Measurements from ENCODE around the gene SEMA3F.

The SEMA3F gene

GRCh38 chr3:50174517-50174895 lies 19.4 kb downstream of the SEMA3F start:
- peaks cover 9% of the 10 kb centered on the region; the same call in 1 of the 2 replicates for H3K27me3 ChIP-seq (ENCODE audit: insufficient read depth, low read depth)
- H2AFZ ChIP-seq (ENCODE audit: low read depth) = no peak overlapping the region
- H3K9ac ChIP-seq = no peak overlapping the region
- no peaks in the 10 kb centered on the region for H3K36me3 ChIP-seq (ENCODE audit: insufficient read depth)
- no peak overlapping the region for H3K4me3 ChIP-seq (IDR thresholded peaks at IDR 0.05; ENCODE audit: insufficient read depth, low read depth, low read length)
- no peak for TF ChIP-seq CTCF (conservative IDR thresholded peaks at IDR 0.05; ENCODE audit: low read depth, low read length)
- H3K79me2 ChIP-seq (ENCODE audit: insufficient read depth, low read depth) = no peaks in the 10 kb centered on the region
- H3K4me2 ChIP-seq = no peak overlapping the region
- no peaks in the 10 kb centered on the region for H3K4me1 ChIP-seq (ENCODE audit: low read depth, poor library complexity, severe bottlenecking)
- H4K20me1 ChIP-seq (ENCODE audit: insufficient read depth) = no peaks in the 10 kb centered on the region
- no peak overlapping the region for H3K27ac ChIP-seq

DNA sequence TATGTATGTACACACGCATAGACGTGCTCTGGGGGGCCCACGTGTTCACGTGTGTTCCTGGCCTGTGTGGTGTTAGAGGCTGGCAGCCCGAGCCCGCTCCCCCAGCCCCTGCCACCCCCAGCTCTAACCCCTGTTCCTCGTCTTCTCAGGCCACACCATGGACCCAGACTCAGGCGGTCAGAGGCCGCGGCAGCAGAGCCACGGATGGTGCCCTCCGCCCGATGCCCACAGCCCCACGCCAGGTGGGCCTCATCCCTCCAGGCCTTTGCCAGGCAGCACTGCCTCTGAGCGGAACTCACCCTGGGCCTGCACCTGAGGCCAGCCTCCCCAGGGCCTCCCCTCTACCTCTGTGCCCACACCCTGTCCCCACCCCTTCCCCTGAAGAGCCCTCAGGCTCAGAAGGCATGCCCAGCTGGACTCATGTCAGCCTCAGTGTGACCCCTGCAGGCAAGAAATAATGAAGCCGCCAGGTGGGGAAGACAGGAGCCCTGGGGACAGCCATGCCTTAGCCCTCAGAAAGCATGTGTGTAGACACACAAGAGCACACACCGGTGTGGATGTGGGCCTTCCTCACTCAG lies 19.9 kb downstream of the SEMA3F start:
- no peak for TF ChIP-seq CTCF (conservative IDR thresholded peaks at IDR 0.05; ENCODE audit: low read depth, low read length)
- Histone ChIP-seq H3K27ac (no peak overlapping the region), H4K20me1 (ENCODE audit: insufficient read depth) (no peaks in the 10 kb centered on the region), H3K4me1 (ENCODE audit: low read depth, poor library complexity, severe bottlenecking) (no peaks in the 10 kb centered on the region), H3K36me3 (ENCODE audit: insufficient read depth) (no peaks in the 10 kb centered on the region), H3K4me3 (IDR thresholded peaks at IDR 0.05; ENCODE audit: insufficient read depth, low read depth, low read length) (no peak overlapping the region), H3K9ac (no peak overlapping the region), H3K4me2 (no peak overlapping the region), H3K79me2 (ENCODE audit: insufficient read depth, low read depth) (no peaks in the 10 kb centered on the region), H3K27me3 (ENCODE audit: insufficient read depth, low read depth) (peaks cover 9% of the 10 kb centered on the region; the same call in 1 of the 2 replicates), H2AFZ (ENCODE audit: low read depth) (no peak overlapping the region)

DNA sequence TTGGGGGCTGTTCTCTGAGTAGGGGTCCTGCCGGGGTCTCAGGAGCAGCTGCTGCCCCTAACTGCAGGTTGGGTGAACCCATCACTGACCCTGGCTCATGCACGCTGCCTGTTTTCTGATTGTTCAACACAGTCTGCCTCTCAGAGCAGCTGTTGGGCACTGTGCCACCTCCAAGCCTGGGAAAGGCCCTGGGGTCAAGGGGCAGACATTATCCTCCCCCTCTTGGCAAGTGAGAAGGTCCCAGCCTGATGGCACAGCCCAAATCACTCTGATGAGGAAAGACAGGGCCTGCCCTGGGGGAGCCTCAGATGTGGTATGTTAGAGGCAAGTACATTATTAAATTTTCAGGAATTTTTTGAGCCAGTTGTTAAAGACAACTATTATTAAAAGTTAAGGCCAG lies 22.2 kb downstream of the SEMA3F start:
- H3K4me3 ChIP-seq (IDR thresholded peaks at IDR 0.05; ENCODE audit: insufficient read depth, low read depth, low read length) = no peak overlapping the region

DNA sequence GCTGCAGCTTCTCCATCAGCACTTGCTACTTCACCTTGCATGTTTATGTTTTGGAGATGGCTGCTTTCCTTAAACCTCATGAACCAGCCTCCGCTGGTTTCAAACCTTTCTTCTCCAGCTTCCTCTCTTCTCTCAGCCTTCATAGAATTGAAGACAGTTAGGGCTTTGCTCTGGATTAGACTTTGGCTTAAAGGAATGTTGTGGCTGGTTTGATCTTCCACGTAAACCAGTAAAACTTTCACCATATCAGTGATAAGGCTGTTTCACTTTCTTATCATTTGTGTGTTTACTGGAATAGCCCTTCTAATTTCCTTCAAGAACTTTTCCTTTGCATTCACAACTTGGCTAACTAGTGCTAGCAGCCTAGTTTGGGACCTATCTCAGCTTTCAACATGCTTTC lies 24.6 kb downstream of the SEMA3F start:
- Histone ChIP-seq H3K4me1 (ENCODE audit: low read depth, poor library complexity, severe bottlenecking) (no peaks in the 10 kb centered on the region), H4K20me1 (ENCODE audit: insufficient read depth) (no peaks in the 10 kb centered on the region), H3K4me2 (no peak overlapping the region), H3K27ac (no peak overlapping the region), H3K79me2 (ENCODE audit: insufficient read depth, low read depth) (no peaks in the 10 kb centered on the region), H3K4me3 (IDR thresholded peaks at IDR 0.05; ENCODE audit: insufficient read depth, low read depth, low read length) (no peak overlapping the region), H3K9ac (no peak overlapping the region), H3K36me3 (ENCODE audit: insufficient read depth) (no peaks in the 10 kb centered on the region), H3K27me3 (ENCODE audit: insufficient read depth, low read depth) (peaks cover 12% of the 10 kb centered on the region; the same call in 1 of the 2 replicates), H2AFZ (ENCODE audit: low read depth) (no peak overlapping the region)
- TF ChIP-seq CTCF (conservative IDR thresholded peaks at IDR 0.05; ENCODE audit: low read depth, low read length) = no peak

More for the DNA sequence above, 22.2 kb downstream of the SEMA3F start:
- Histone ChIP-seq H3K9ac (no peak overlapping the region), H2AFZ (ENCODE audit: low read depth) (no peak overlapping the region), H3K4me2 (no peak overlapping the region), H4K20me1 (ENCODE audit: insufficient read depth) (no peaks in the 10 kb centered on the region), H3K27ac (no peak overlapping the region), H3K4me1 (ENCODE audit: low read depth, poor library complexity, severe bottlenecking) (no peaks in the 10 kb centered on the region), H3K36me3 (ENCODE audit: insufficient read depth) (no peaks in the 10 kb centered on the region), H3K27me3 (ENCODE audit: insufficient read depth, low read depth) (peaks cover 12% of the 10 kb centered on the region; the same call in 1 of the 2 replicates), H3K79me2 (ENCODE audit: insufficient read depth, low read depth) (no peaks in the 10 kb centered on the region)
- no peak for TF ChIP-seq CTCF (conservative IDR thresholded peaks at IDR 0.05; ENCODE audit: low read depth, low read length)

Measured in KMS-11 (cell line).